Measurements from ENCODE around the gene CREG2. TPM values are rescaled to one million over a fixed set of nuclear protein-coding genes. Genes with fewer than 3 reads are reported as not detected.

CREG2 gene
- total RNA-seq, 1 donor from 2014 or later: 0.26 TPM

DNA sequence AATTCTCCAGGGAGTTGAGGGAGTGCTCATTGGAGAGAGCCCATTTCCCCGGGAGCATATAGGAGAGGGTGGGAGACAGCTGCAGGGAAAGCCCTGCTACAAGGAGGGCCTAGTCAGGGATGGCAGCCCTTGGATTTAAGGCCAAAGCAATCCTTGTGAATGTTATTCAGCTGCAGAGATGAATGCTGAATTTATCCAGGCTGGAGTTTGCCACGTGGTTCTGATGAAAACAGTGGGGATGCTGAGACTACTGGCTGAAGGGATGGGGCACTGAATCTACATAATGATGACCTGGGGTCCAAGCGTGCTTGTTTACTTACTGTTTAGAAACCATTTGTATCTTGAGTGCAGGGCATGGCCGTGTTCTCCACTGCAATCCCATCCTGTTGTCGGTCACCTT, 43.2 kb downstream of the CREG2 start:
- no peak for DNase-seq (ENCODE audit: low read depth)
- TF ChIP-seq, protein P1, sequence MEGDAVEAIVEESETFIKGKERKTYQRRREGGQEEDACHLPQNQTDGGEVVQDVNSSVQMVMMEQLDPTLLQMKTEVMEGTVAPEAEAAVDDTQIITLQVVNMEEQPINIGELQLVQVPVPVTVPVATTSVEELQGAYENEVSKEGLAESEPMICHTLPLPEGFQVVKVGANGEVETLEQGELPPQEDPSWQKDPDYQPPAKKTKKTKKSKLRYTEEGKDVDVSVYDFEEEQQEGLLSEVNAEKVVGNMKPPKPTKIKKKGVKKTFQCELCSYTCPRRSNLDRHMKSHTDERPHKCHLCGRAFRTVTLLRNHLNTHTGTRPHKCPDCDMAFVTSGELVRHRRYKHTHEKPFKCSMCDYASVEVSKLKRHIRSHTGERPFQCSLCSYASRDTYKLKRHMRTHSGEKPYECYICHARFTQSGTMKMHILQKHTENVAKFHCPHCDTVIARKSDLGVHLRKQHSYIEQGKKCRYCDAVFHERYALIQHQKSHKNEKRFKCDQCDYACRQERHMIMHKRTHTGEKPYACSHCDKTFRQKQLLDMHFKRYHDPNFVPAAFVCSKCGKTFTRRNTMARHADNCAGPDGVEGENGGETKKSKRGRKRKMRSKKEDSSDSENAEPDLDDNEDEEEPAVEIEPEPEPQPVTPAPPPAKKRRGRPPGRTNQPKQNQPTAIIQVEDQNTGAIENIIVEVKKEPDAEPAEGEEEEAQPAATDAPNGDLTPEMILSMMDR (IDR thresholded peaks at IDR 0.05; ENCODE audit: insufficient read depth, low read length, severe bottlenecking): no peak
- H3K36me3 ChIP-seq (ENCODE audit: control insufficient read depth, insufficient read depth, low read length): no peaks in the 10 kb centered on the region
- H3K4me3 ChIP-seq (ENCODE audit: low read depth, low read length): no peak overlapping the region
- FAIRE-seq: no peak
- H3K27me3 ChIP-seq (ENCODE audit: control insufficient read depth, insufficient read depth, low read length): no peaks in the 10 kb centered on the region

DNA sequence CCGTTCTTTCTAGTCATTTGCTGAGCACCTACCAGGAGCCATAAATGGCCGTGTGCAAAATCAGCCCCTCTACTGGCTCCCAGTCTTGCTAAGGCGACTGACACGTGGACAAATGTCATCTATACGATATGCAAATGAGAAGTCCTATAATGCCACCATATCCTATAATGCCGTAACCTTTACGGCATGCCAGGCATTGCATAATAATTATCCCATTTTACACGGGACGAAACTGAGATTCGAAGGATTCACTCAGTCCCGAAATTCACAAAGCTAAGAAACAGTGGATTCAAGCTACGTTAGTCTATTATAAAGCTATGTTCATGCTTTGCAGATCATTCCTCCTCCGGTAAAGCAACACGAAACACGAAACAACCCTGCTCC, 44.7 kb downstream of the CREG2 start:
- H3K4me3 ChIP-seq (ENCODE audit: low read depth, low read length): no peak overlapping the region
- H3K27me3 ChIP-seq (ENCODE audit: control insufficient read depth, insufficient read depth, low read length): no peaks in the 10 kb centered on the region
- no peaks in the 10 kb centered on the region for H3K36me3 ChIP-seq (ENCODE audit: control insufficient read depth, insufficient read depth, low read length)
- FAIRE-seq (no peak), DNase-seq (ENCODE audit: low read depth) (no peak)
- TF ChIP-seq, protein P1 (IDR thresholded peaks at IDR 0.05; ENCODE audit: insufficient read depth, low read length, severe bottlenecking): no peak

DNA sequence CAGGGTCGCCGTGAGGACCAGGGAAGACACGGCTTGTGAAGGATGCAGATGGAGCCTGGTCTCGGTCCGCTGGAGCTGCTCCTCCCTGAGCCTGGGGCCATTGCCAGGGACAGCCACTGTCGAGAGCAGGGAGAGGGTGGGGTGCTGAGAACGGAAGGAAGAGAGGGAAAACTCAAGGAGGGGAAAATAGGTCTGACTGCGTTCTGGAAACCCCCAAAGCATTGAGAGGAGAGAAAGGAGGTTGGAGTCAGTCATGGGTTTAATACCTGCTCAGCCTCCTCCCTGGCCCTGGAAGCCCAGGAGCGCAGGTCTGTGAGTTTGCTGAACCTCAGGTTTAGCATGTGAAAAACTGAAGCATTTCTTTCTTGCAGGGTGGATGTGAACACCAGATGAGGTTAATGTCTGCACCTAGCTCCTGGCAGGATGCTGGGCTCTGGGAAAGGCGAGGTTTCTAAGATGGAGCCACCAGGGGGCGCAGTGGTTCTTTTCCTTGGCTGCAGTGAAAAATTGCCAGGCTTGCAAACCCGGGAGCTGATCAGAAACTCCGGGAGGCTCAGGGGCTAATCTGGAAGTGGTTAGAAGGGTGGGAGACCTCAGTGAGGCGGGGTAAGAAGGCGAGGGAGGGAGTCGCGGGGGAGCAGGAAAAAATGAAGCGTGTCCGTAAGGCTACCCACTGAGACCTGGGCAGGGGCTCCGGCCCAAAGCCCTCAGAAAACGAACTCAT, 45.2 kb downstream of the CREG2 start:
- DNase-seq (ENCODE audit: low read depth) (peak; percentile 46), FAIRE-seq (no peak)
- no peaks in the 10 kb centered on the region for H3K36me3 ChIP-seq (ENCODE audit: control insufficient read depth, insufficient read depth, low read length)
- no peak overlapping the region for H3K4me3 ChIP-seq (ENCODE audit: low read depth, low read length)
- TF ChIP-seq, protein P1 (IDR thresholded peaks at IDR 0.05; ENCODE audit: insufficient read depth, low read length, severe bottlenecking): peak; percentile 88
- no peaks in the 10 kb centered on the region for H3K27me3 ChIP-seq (ENCODE audit: control insufficient read depth, insufficient read depth, low read length)

DNA sequence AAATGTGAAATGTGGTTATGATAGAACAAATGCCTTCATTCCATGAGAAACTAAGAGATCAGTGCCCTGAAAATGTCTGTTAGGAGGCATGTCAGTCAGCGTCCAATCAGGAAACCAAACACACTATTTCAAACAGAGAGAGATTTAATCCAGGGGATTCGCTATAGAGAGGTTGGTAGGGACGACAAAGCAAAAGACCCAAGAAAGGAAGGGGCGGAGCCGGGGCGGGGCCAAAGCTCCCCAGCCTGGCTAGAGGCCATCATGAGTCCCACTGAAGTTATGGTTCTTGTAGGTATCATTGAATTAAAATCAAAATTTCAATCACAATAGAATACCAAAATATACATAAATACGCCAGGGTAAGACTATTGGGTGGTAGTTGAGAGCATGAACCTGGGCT, 45.9 kb downstream of the CREG2 start:
- FAIRE-seq: no peak
- no peak for DNase-seq (ENCODE audit: low read depth)
- Histone ChIP-seq H3K27me3 (ENCODE audit: control insufficient read depth, insufficient read depth, low read length) (no peaks in the 10 kb centered on the region), H3K36me3 (ENCODE audit: control insufficient read depth, insufficient read depth, low read length) (no peaks in the 10 kb centered on the region), H3K4me3 (ENCODE audit: low read depth, low read length) (no peak overlapping the region)
- TF ChIP-seq, protein P1 (IDR thresholded peaks at IDR 0.05; ENCODE audit: insufficient read depth, low read length, severe bottlenecking): no peak

DNA sequence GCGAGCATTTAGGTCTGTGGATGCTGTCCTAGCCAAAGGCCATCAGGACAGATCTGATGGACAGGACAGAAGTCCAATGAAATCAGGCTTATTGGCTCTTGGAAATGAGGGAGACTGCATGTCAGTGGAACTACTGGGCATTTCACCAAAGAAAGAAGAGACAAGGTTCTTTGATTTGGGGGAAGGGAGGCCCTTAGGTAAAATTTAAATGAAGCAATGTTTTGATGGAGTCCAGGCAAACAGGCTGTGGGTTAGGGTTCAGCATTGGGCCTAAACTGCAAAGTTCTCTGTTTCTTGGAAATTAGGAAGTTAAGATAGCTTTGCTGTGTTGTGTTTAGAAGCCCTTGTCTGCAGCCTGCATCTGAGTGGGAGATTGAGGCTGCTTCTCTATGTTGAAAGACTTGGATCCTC, 47.2 kb downstream of the CREG2 start:
- TF ChIP-seq, protein P1 (IDR thresholded peaks at IDR 0.05; ENCODE audit: insufficient read depth, low read length, severe bottlenecking): no peak
- no peaks in the 10 kb centered on the region for H3K27me3 ChIP-seq (ENCODE audit: control insufficient read depth, insufficient read depth, low read length)
- DNase-seq (ENCODE audit: low read depth) (no peak), FAIRE-seq (no peak)
- no peaks in the 10 kb centered on the region for H3K36me3 ChIP-seq (ENCODE audit: control insufficient read depth, insufficient read depth, low read length)
- no peak overlapping the region for H3K4me3 ChIP-seq (ENCODE audit: low read depth, low read length)

Data from bronchial epithelial cell (primary cell).